ENCODE measurements around the gene SSH2.

SSH2 gene

GRCh38 chr17:29593591-29594518, 336.2 kb downstream of the SSH2 start:
- Mint-ChIP-seq H3K4me3 (peak overlapping the region; percentile 79), H3K27ac (no peak overlapping the region), H3K27me3 (no peaks in the 10 kb centered on the region), H3K9me3 (no peaks in the 10 kb centered on the region), H3K4me1 (ENCODE audit: low read depth) (peaks cover 46% of the 10 kb centered on the region), H3K36me3 (ENCODE audit: low read depth) (no peaks in the 10 kb centered on the region)

DNA sequence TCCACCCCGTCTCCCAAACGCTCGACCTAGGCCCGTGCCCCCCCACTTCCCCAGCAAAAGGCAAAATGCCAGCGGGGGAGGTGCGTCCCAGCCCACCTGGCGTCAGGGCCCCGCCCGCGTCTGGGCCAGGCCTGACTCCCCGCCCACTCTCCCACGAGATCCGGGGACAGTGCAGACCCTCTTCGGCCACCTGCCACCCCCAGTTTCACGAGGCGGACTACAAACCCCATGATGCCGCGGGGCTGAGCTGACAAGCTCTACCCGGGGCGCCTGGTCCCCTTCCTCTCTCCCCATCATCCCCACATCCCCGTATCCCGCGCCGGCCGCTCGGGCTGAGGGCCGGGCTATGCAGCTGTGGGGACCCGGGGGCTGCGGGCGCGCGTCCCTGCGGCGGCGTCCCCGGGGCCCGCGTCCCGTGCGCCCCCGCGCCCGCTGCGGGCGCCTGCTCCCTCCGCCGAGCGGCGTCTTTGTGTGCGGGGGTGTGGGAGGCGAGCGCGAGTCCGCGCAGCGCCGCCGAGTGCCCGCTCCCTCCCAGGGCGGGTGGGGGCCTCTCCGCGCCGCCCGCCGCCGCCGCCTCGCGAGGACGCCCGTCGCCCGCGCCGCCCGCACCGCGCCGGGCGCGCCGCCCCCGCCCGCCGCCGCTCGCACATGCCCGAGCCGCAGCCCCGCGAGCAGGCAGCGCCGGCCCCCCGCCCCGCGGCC, 337.0 kb downstream of the SSH2 start, which contains the start of gene ANKRD13B:
ANKRD13B (plus strand) TSS at position 283 of the 702 bp plus-strand sequence. CDS start 490 bp downstream, outside the sequence.
- peak within 1 kb of the TSS; percentile 79 for H3K4me3 Mint-ChIP-seq
- no peaks in the 10 kb centered on the region for H3K9me3 Mint-ChIP-seq
- H3K36me3 Mint-ChIP-seq (ENCODE audit: low read depth) = no peaks in the 10 kb centered on the region
- H3K27ac Mint-ChIP-seq = peak within 1 kb of the TSS; percentile 68
- peaks cover 50% of the 10 kb centered on the region for H3K4me1 Mint-ChIP-seq (ENCODE audit: low read depth)
- H3K27me3 Mint-ChIP-seq = no peaks in the 10 kb centered on the region

DNA sequence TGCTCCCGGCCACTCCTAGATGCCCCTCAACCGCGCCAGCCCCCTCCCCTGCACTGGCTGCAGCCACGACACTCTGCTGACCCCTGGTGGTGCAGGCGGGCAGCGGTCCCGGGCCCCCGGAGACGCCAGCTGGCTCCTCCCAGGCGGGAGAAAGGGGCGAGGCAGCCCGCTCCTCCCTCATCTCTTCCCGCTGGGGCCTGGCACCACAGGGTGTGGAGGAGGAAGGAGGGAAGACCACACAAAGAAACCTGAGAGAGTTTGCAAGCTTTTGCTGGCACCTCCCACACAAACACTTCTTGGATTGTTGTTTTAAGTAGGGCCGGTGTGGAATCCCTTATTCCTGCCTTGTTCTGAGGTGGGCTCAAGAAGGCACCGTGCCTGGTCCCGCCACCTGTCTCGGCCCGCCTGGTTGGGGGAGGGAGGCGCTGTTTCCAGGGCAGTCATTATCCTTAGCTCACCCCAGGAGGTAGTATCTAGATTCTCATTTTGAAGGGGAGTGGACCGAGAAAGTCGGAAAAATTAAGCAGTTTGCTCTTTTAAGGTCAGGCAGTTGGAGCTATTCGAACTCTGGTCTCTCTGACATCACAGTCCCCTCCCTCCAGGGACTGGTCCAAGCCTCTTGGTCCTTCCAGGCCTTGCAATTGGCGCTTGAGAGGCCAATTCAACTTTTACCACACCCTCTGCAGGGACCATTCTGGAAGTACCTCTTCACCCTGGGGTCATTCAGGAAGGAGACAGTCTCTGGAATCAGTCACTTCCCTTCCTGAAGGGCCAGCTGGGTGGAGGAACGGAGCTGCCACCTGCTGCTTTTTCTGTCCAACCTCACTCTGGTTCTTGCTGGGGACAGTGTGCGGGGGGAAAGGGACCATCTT, 338.1 kb downstream of the SSH2 start:
- H3K9me3 Mint-ChIP-seq = no peaks in the 10 kb centered on the region
- peaks cover 60% of the 10 kb centered on the region for H3K4me1 Mint-ChIP-seq (ENCODE audit: low read depth)
- H3K27me3 Mint-ChIP-seq = no peaks in the 10 kb centered on the region
- H3K27ac Mint-ChIP-seq = peak overlapping the region; percentile 86
- H3K4me3 Mint-ChIP-seq = peak overlapping the region; percentile 74
- H3K36me3 Mint-ChIP-seq (ENCODE audit: low read depth) = no peaks in the 10 kb centered on the region

DNA sequence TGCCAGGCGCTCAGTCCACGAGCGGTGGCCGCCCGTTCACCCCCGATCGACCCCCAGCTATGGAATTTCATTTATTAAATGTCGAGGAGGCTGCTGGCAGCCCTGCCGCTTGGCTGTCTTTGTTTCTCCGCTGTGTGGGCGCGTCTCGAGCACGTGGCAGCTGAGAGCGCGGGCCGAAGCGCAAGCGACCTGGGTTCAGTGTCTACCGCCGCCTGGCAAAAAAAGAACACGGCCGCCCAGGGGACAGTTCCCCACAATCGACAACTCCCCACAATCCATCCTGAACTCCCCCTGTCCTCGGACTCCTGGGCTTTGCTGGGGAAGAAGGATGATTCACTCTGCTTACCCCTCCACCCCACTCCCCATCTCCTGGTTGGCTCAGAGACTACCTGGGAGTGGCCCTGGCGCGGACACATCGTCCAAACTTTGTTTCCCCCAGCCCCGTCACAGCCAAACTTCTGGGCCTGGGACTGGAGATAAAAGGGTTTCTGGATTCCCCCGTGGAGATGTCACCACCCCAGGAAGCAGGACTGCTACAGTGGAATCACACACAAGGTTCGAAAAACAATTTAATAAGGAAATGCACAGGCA, 338.8 kb downstream of the SSH2 start:
- H3K27me3 Mint-ChIP-seq = no peaks in the 10 kb centered on the region
- H3K36me3 Mint-ChIP-seq (ENCODE audit: low read depth) = no peaks in the 10 kb centered on the region
- H3K27ac Mint-ChIP-seq = peak overlapping the region; percentile 86
- H3K9me3 Mint-ChIP-seq = no peaks in the 10 kb centered on the region
- peaks cover 66% of the 10 kb centered on the region for H3K4me1 Mint-ChIP-seq (ENCODE audit: low read depth)
- H3K4me3 Mint-ChIP-seq = peak overlapping the region; percentile 74

- H3K27me3 Mint-ChIP-seq = no peaks in the 10 kb centered on the region
- H3K36me3 Mint-ChIP-seq (ENCODE audit: low read depth) = no peaks in the 10 kb centered on the region
- H3K4me3 Mint-ChIP-seq = peak overlapping the region; percentile 88
- peaks cover 73% of the 10 kb centered on the region for H3K4me1 Mint-ChIP-seq (ENCODE audit: low read depth)
- H3K27ac Mint-ChIP-seq = peak overlapping the region; percentile 86
- H3K9me3 Mint-ChIP-seq = no peaks in the 10 kb centered on the region
Measured at GRCh38 chr17:29590411-29591145, 339.4 kb downstream of the SSH2 start.

GRCh38 chr17:29589524-29590410, 340.3 kb downstream of the SSH2 start, which contains the start of gene GIT1:
Gene GIT1, minus strand, starts transcription at chr17:29589648. Its CDS starts 270 bp downstream, at chr17:29589378.
- Mint-ChIP-seq H3K36me3 (ENCODE audit: low read depth) (no peaks in the 10 kb centered on the region), H3K27ac (peak within 1 kb of the TSS; percentile 92), H3K4me3 (peak within 1 kb of the TSS; percentile 94), H3K4me1 (ENCODE audit: low read depth) (peaks cover 78% of the 10 kb centered on the region), H3K9me3 (no peaks in the 10 kb centered on the region), H3K27me3 (no peaks in the 10 kb centered on the region)

GRCh38 chr17:29588562-29589411, 341.2 kb downstream of the SSH2 start:
- Mint-ChIP-seq H3K27ac (peak overlapping the region; percentile 92), H3K4me3 (peak overlapping the region; percentile 94), H3K4me1 (ENCODE audit: low read depth) (peaks cover 77% of the 10 kb centered on the region), H3K27me3 (no peaks in the 10 kb centered on the region), H3K36me3 (ENCODE audit: low read depth) (peaks cover 4% of the 10 kb centered on the region), H3K9me3 (no peaks in the 10 kb centered on the region)

DNA sequence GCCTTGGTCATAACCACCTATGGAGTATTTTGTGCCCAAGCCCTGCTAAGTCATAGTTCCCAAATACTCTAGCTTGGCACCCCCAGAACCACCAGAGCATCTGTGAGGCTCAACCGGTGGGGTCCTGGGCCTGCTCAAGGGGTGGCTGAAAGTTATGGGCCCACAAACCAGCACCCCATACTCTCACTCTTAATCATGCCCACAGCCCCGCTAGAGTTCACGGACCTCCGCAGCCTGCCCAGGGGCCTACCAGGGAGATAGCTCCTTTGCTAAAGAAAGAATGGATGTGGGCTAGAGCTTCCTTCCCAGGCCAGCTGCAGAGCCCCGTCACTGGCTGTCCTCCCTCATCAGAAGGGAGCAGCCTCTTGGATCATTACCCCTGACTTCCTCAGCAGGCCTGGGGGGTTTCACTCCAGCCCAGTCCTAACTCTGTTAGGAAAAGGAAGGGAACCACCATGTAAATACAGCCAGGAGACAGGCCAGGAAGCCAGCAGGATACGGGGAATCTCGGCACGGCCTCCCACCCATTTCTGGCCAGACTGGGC, 341.9 kb downstream of the SSH2 start:
- Mint-ChIP-seq H3K27me3 (no peaks in the 10 kb centered on the region), H3K4me1 (ENCODE audit: low read depth) (peaks cover 76% of the 10 kb centered on the region), H3K36me3 (ENCODE audit: low read depth) (peaks cover 11% of the 10 kb centered on the region), H3K27ac (peak overlapping the region; percentile 92), H3K9me3 (no peaks in the 10 kb centered on the region), H3K4me3 (peak overlapping the region; percentile 94)

DNA sequence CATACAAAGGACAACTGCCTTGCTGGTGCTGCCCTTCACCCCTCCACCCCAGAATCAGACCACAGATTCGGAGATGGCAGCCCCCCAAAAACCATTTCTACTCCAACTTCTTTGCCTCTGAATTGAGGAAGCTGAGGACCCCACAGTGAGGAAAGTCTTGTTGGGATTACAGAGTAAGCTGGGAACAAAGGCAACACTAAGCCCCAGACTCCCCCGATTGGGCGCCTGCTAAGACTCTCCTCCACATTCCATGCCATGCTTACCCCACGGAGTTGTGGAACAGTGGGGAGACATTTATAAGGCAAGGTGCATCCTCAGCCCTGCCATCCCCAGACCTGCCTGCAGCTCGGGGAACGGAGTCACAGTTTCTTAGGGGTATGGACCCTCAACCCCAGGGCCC, 342.4 kb downstream of the SSH2 start:
- H3K4me1 Mint-ChIP-seq (ENCODE audit: low read depth) = peaks cover 73% of the 10 kb centered on the region
- H3K27ac Mint-ChIP-seq = peak overlapping the region; percentile 92
- peak overlapping the region; percentile 94 for H3K4me3 Mint-ChIP-seq
- H3K36me3 Mint-ChIP-seq (ENCODE audit: low read depth) = peaks cover 14% of the 10 kb centered on the region
- no peaks in the 10 kb centered on the region for H3K27me3 Mint-ChIP-seq
- H3K9me3 Mint-ChIP-seq = no peaks in the 10 kb centered on the region

- Mint-ChIP-seq H3K4me1 (ENCODE audit: low read depth) (peaks cover 69% of the 10 kb centered on the region), H3K4me3 (peak overlapping the region; percentile 94), H3K9me3 (no peaks in the 10 kb centered on the region), H3K27me3 (no peaks in the 10 kb centered on the region), H3K36me3 (ENCODE audit: low read depth) (peaks cover 21% of the 10 kb centered on the region), H3K27ac (peak overlapping the region; percentile 92)
Measured at GRCh38 chr17:29586676-29587469, 343.2 kb downstream of the SSH2 start.

- peak overlapping the region; percentile 43 for H3K4me3 Mint-ChIP-seq
- H3K4me1 Mint-ChIP-seq (ENCODE audit: low read depth) = peaks cover 59% of the 10 kb centered on the region
- peak overlapping the region; percentile 81 for H3K27ac Mint-ChIP-seq
- no peaks in the 10 kb centered on the region for H3K9me3 Mint-ChIP-seq
- H3K27me3 Mint-ChIP-seq = no peaks in the 10 kb centered on the region
- H3K36me3 Mint-ChIP-seq (ENCODE audit: low read depth) = peaks cover 31% of the 10 kb centered on the region
Measured at GRCh38 chr17:29585080-29585751, 344.8 kb downstream of the SSH2 start.

All from stimulated activated naive CD8-positive, alpha-beta T cell treated with anti-CD3 and anti-CD28 coated beads, Interleukin-15, Interleukin-2, amounts not matched to agents 100 ng/mL and 50 ng/mL, for 24 hours (primary cell).